ENCODE data around the gene NOP10. TPM values are rescaled to one million over a fixed set of nuclear protein-coding genes. Genes with fewer than 3 reads are reported as not detected.
"Not testable (repeated sequence)": the region's sequence is repeated elsewhere in the genome, so short reads cannot be mapped to it uniquely, and the experiment has no call there.

NOP10 gene
- 116 and 130 TPM in 2 replicates for total RNA-seq

DNA sequence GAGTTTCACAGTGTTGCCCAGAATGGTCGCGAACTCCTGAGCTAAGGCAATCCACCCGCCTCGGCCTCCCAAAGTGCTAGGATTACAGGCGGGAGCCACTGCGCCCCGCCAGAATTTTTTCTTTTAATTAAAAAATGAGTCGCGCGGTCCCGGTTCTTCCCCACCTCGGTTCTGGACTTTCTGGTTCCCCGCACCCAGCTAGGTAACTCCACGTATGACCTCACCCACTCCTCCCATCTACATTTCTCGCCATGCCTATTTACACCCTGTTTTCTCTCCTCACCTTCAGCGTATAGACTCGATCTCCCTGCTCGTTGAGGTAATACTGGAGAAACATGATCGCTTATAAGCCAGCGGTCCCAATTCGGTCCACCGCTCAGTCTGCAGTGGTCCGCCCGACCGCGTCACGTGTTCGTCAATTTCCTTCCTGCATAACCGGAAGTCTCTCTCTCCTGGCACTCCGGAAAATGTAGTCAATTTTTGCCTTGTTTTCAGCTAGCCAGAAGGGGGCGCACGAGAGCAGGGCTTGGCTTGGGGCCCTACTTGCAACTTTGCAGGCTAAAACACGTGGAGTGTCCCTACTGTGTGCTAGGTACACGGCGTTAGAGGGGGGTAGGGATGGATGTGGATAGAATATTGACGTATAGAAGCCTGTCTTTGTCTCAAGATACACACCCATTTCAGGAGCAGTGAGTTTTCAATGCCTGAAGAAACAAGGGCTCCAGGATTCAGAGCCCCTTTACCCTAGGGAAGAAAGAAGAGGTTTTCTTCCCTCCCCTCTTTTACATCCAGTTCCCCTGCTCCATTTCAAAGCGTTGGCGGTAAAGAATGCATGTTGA lies at the start of gene NOP10, which contains the start of gene NUTM1:
Gene NOP10, minus strand, starts transcription at position 400 of the 839 bp plus-strand sequence. Its CDS starts 63 bp downstream, at position 337.
Gene NUTM1, plus strand, starts transcription at position 579 of the 839 bp plus-strand sequence. CDS start 382 bp downstream, outside the sequence.
- Mint-ChIP-seq H3K4me3 (no peak within 1 kb of the TSS), H3K9me3 (no peaks in the 10 kb centered on the region), H3K4me1 (peaks cover 25% of the 10 kb centered on the region), H3K27ac (peak within 1 kb of the TSS; percentile 74), H3K27me3 (no peaks in the 10 kb centered on the region), H3K36me3 (ENCODE audit: low read depth) (peaks cover 27% of the 10 kb centered on the region)
- DNase-seq = peak; percentile 89
- ATAC-seq (ENCODE audit: low read depth) = peak; percentile 90
- TF ChIP-seq, protein P1, sequence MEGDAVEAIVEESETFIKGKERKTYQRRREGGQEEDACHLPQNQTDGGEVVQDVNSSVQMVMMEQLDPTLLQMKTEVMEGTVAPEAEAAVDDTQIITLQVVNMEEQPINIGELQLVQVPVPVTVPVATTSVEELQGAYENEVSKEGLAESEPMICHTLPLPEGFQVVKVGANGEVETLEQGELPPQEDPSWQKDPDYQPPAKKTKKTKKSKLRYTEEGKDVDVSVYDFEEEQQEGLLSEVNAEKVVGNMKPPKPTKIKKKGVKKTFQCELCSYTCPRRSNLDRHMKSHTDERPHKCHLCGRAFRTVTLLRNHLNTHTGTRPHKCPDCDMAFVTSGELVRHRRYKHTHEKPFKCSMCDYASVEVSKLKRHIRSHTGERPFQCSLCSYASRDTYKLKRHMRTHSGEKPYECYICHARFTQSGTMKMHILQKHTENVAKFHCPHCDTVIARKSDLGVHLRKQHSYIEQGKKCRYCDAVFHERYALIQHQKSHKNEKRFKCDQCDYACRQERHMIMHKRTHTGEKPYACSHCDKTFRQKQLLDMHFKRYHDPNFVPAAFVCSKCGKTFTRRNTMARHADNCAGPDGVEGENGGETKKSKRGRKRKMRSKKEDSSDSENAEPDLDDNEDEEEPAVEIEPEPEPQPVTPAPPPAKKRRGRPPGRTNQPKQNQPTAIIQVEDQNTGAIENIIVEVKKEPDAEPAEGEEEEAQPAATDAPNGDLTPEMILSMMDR (IDR thresholded peaks at IDR 0.05) = peak; percentile 57
- intact Hi-C loops (cut with micrococcal nuclease) = loop anchor here (1.0 to 2.0 kb wide), 8 partner anchors 14 to 304 kb away; partner anchors contain the start of genes AVEN, LPCAT4 and PGBD4
- CTCF ChIA-PET = interaction anchor here (0.7 to 2.9 kb wide), 12 partner anchors 9 to 245 kb away, joined by 3 to 32 read pairs (median 3); partner anchors contain the start of genes KATNBL1 and LPCAT4
- POLR2A ChIA-PET = interaction anchor here (0.5 to 2.0 kb wide), 12 partner anchors 9 to 627 kb away, joined by 3 to 42 read pairs (median 7); partner anchors contain the start of genes AQR, KATNBL1 and LPCAT4

DNA sequence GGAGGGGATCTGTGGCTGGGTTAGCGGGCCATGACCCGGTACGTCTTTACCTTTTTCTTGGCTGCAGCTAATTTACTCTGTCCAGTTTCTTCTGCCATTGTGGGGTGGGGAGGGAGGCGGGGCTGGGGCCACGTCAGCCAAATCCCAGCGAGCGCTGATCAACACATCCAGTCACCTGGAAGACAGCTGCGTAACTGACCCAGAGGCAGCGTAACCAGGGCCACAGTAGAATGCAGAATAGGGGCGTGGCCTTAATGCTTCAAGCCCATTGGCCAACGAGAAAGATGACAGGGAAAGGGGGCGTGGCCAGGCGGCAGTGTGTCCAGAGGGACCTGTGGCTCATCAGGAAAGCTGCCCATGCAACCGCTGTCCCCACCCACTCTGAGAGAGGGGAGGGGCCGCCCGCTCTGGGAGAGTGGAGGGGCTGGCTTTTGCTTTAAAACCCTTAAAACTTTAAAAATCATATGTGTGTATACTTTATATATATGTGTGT lies 46.7 kb upstream of the NOP10 start:
- H3K27ac Mint-ChIP-seq; H3K9me3 Mint-ChIP-seq; ATAC-seq (ENCODE audit: low read depth); H3K4me1 Mint-ChIP-seq; H3K4me3 Mint-ChIP-seq; POLR2A ChIA-PET; H3K27me3 Mint-ChIP-seq; DNase-seq; H3K36me3 Mint-ChIP-seq (ENCODE audit: low read depth); intact Hi-C loops (cut with micrococcal nuclease); CTCF ChIA-PET: not testable (repeated sequence)

DNA sequence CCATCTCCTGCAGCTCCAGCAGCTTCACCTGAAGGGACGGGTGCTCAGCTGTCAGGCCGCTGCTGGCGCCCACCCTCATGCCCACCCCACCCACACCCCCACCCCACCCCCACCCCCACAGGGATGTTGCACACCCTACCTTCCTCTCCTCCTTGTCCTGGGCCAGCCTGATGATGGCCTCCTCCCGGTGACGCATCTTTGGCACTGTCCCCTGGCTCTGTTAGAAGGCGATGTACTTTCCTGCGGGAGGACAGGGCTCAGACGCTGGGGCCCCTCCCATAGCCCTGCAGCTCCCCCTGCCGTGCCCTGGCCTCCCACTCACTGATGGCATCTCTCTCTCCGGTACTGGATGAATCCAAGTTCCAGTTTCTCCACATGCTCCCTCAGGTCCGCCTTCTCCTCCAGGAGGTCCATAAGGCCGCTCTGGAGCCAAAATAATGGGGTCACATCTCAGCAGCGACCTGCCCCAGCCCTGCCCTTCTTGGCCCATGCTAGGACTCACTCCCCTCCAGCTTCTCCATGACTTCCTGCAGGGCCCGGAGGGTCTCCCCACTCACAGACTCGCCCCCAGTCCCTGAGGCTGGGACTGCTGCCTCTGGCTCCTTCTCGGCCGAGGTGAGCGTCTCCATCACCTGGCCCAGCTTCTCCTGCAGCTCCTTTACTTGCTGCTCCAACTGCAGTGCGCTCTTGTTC lies 39.0 kb upstream of the NOP10 start:
- intact Hi-C loops (cut with micrococcal nuclease); H3K9me3 Mint-ChIP-seq; POLR2A ChIA-PET; H3K27me3 Mint-ChIP-seq; H3K36me3 Mint-ChIP-seq (ENCODE audit: low read depth); CTCF ChIA-PET; H3K27ac Mint-ChIP-seq; DNase-seq; H3K4me1 Mint-ChIP-seq; ATAC-seq (ENCODE audit: low read depth); H3K4me3 Mint-ChIP-seq: not testable (repeated sequence)

DNA sequence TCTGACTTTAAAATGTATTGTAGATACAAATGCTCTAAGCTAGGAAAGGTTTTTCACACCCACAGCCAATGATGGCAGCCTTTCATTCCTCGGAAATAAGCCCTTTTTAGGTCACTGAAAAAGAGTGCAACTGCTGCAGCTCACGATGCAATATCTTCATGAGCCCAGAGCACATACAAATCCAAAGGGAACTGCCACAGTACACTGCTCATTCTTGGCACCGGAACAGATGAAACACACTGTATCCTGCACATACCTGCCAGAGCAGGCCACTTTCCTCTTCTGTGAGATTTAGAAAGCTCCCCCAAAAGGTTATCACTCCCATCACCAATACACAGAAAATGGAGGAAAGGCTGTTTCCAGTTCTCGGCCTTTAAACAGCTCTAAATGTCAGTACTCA lies 37.6 kb upstream of the NOP10 start:
- H3K27me3 Mint-ChIP-seq; CTCF ChIA-PET; DNase-seq; H3K36me3 Mint-ChIP-seq (ENCODE audit: low read depth); POLR2A ChIA-PET; H3K4me1 Mint-ChIP-seq; H3K9me3 Mint-ChIP-seq; H3K4me3 Mint-ChIP-seq; intact Hi-C loops (cut with micrococcal nuclease); ATAC-seq (ENCODE audit: low read depth); H3K27ac Mint-ChIP-seq: not testable (repeated sequence)

DNA sequence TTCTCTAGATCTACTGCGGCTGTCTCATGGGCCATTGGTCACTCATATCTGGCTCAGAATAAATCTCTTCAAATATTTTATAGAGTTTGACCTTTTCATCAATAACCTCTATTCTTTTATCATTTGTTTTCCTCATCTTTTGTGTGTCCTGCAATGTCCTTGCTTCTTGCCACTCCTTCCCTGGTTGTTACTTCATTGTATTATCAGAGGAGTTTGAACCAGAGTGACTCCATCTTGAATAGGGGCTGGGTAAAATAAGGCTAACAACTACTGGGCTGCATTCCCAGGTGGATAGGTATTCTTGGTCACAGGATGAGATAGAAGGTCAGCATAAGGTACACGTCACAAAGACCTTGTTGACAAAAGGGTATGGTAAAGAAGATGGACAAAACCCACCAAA lies 33.9 kb upstream of the NOP10 start:
- ATAC-seq (ENCODE audit: low read depth) = no peak
- CTCF ChIA-PET = no interaction called here
- POLR2A ChIA-PET = no interaction called here
- DNase-seq = no peak
- no peaks in the 10 kb centered on the region for H3K9me3 Mint-ChIP-seq
- H3K27ac Mint-ChIP-seq = no peak overlapping the region
- peaks cover 4% of the 10 kb centered on the region for H3K36me3 Mint-ChIP-seq (ENCODE audit: low read depth)
- intact Hi-C loops (cut with micrococcal nuclease) = no loop called here
- H3K4me1 Mint-ChIP-seq = no peaks in the 10 kb centered on the region
- no peak overlapping the region for H3K4me3 Mint-ChIP-seq
- H3K27me3 Mint-ChIP-seq = no peaks in the 10 kb centered on the region
- TF ChIP-seq, protein P1 (IDR thresholded peaks at IDR 0.05) = no peak

DNA sequence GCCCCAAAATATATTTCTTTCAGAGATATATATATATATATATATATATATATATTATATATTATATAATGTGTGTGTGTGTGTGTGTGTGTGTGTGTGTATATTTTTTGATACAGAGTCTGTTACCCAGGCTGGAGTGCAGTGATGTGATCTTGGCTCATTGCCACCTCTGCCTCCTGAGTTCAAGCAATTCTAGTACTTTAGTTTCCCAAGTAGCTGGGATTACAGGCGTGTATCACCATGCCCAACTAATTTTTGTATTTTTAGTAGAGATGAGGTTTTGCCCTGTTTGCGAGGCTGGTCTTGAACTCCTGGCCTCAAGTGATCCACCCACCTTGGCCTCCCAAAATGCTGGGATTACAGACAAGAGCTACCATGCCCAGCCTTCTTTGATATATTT lies 32.6 kb upstream of the NOP10 start:
- H3K4me1 Mint-ChIP-seq; H3K9me3 Mint-ChIP-seq; H3K4me3 Mint-ChIP-seq; H3K27ac Mint-ChIP-seq; POLR2A ChIA-PET; intact Hi-C loops (cut with micrococcal nuclease); ATAC-seq (ENCODE audit: low read depth); H3K27me3 Mint-ChIP-seq; DNase-seq; H3K36me3 Mint-ChIP-seq (ENCODE audit: low read depth): not testable (repeated sequence)
- CTCF ChIA-PET = interaction anchor here (0.9 to 1.1 kb wide), 2 partner anchors 134 to 264 kb away, joined by 3 read pairs; no protein-coding TSS in a partner anchor
